Endothelial cell of umbilical vein (primary cell): Measurements from ENCODE around the gene HPGDS. TPM values are rescaled to one million over a fixed set of nuclear protein-coding genes. Genes with fewer than 3 reads are reported as not detected.

Experiments used
- BruUV-seq: library from RNA; stranded (reverse); fragments of 400-500 nt; replicated peaks from 2 replicates; lab custom pipeline; 2021; lab: Mats Ljungman, UMichigan
- CTCF ChIA-PET: fragments of 300-600, 350-600 bp; sonication (Branson Sonifier 250); formaldehyde crosslinking; loops from one replicate; lab custom pipeline; 2021; ENCODE audit warnings: antibody characterized with exemption, inconsistent platforms; lab: Charles Lee
- POLR2A ChIA-PET: fragments of 300-600, 350-600 bp; sonication (Branson Sonifier 250); formaldehyde crosslinking; loops from one replicate; lab custom pipeline; 2021; ENCODE audit warnings: antibody characterized with exemption, inconsistent platforms; lab: Charles Lee
- DNase-seq: peaks from one replicate; pipeline ENCODE4 v3.0.0-alpha.2; 2011; ENCODE audit warnings: low read depth, low spot score
- FAIRE-seq: peaks from 2 replicates; lab custom pipeline; 2011; peaks lifted over from hg19 to GRCh38; lab: Jason Lieb, UNC
- H2AFZ ChIP-seq: 2 replicates; pipeline ENCODE4 v1.6.0; 2012; ENCODE audit warnings: low read depth, low read length, control low read depth, inconsistent platforms
- H3K27ac ChIP-seq: 2 replicates; pipeline ENCODE4 v1.5.1; 2011; ENCODE audit warnings: low read depth, mild to moderate bottlenecking, control low read depth, low read length, moderate library complexity; ENCODE audit not compliant: insufficient read depth
- H3K27me3 ChIP-seq, 2 experiments: 2 replicates each; pipeline versions ENCODE4 v1.6.0 to v1.6.1; 2011; ENCODE audit warnings: low read length in 2 of 2, mixed read lengths in 1 of 2; ENCODE audit not compliant: control insufficient read depth in 2 of 2, insufficient read depth in 2 of 2
- H3K36me3 ChIP-seq, 2 experiments: 2 replicates in 1 of 2; 3 replicates in 1 of 2; pipeline ENCODE4 v1.5.1; 2011; ENCODE audit warnings: low read length in 2 of 2, mild to moderate bottlenecking in 1 of 2, moderate library complexity in 1 of 2; ENCODE audit not compliant: control insufficient read depth in 2 of 2, insufficient read depth in 2 of 2; ENCODE audit errors: extremely low read depth in 1 of 2
- H3K4me1 ChIP-seq: 3 replicates; pipeline ENCODE4 v1.5.1; 2011; ENCODE audit warnings: mild to moderate bottlenecking, low read length; ENCODE audit not compliant: control insufficient read depth, insufficient read depth; ENCODE audit errors: extremely low read depth
- H3K4me2 ChIP-seq: 2 replicates; pipeline ENCODE4 v1.6.1; 2011; ENCODE audit warnings: low read length, control low read depth, mixed read lengths; ENCODE audit not compliant: insufficient read depth
- H3K4me3 ChIP-seq, 3 experiments: fragments of 200-600 bp in 1 of 3; sonication (generic), shearing (Covaris generic) in 1 of 3; replicated peaks in 1 of 3; 2 replicates each; pipeline ENCODE4 v1.5.1; 2011 to 2016; ENCODE audit warnings: control low read depth in 3 of 3, low read length in 3 of 3, mild to moderate bottlenecking in 2 of 3, inconsistent platforms in 1 of 3, low read depth in 1 of 3, moderate library complexity in 1 of 3; ENCODE audit not compliant: insufficient read depth in 1 of 3
- H3K79me2 ChIP-seq: 2 replicates; pipeline ENCODE4 v1.6.0; 2012; ENCODE audit warnings: low read length, inconsistent platforms; ENCODE audit not compliant: control insufficient read depth, insufficient read depth
- H3K9ac ChIP-seq: replicated peaks from 2 replicates; pipeline ENCODE3; 2011; ENCODE audit warnings: low read length, control low read depth; ENCODE audit not compliant: insufficient read depth; ENCODE audit errors: extremely low read depth
- H3K9me1 ChIP-seq: replicated peaks from 3 replicates; pipeline ENCODE4 v1.6.0; 2011; ENCODE audit warnings: mild to moderate bottlenecking, low read length; ENCODE audit not compliant: control insufficient read depth, insufficient read depth; ENCODE audit errors: extremely low read depth
- H3K9me3 ChIP-seq: replicated peaks from 2 replicates; pipeline ENCODE4 v1.5.1; 2012; ENCODE audit warnings: low read length, inconsistent platforms; ENCODE audit not compliant: control insufficient read depth, insufficient read depth
- H4K20me1 ChIP-seq: replicated peaks from 2 replicates; pipeline ENCODE3; 2011; ENCODE audit warnings: mild to moderate bottlenecking, low read length; ENCODE audit not compliant: control insufficient read depth, insufficient read depth; ENCODE audit errors: extremely low read depth
- CTCF ChIP-seq, 2 donors: IDR thresholded peaks; 1 replicate in 1 of 2; 2 replicates in 1 of 2; pipeline ENCODE4 v1.5.1; 2011; ENCODE audit warnings: low read length in 2 of 2, mild to moderate bottlenecking in 2 of 2, moderate library complexity in 2 of 2, control low read depth in 1 of 2, inconsistent platforms in 1 of 2, low read depth in 1 of 2; ENCODE audit not compliant: insufficient read depth in 1 of 2; ENCODE audit errors: extremely low read depth in 1 of 2
- EZH2 ChIP-seq: IDR thresholded peaks from 2 replicates; pipeline ENCODE4 v1.6.1; 2012; ENCODE audit warnings: borderline replicate concordance, low read depth, mild to moderate bottlenecking, moderate library complexity, low read length, inconsistent platforms; ENCODE audit not compliant: severe bottlenecking
- FOS ChIP-seq: IDR thresholded peaks from 2 replicates; pipeline ENCODE4 v1.6.1; 2011; ENCODE audit warnings: mild to moderate bottlenecking, low read length, moderate library complexity, borderline replicate concordance; ENCODE audit not compliant: insufficient read depth
- GATA2 ChIP-seq: IDR thresholded peaks from 2 replicates; pipeline ENCODE4 v1.7.0; 2011; ENCODE audit warnings: low read depth, mild to moderate bottlenecking, moderate library complexity, mixed read lengths, low read length; ENCODE audit not compliant: insufficient read length, insufficient read depth
- MAX ChIP-seq: IDR thresholded peaks from 2 replicates; pipeline ENCODE4 v1.6.1; 2011; ENCODE audit not compliant: insufficient read depth, insufficient read length
- POLR2A ChIP-seq: IDR thresholded peaks from 2 replicates; pipeline ENCODE4 v1.6.1; 2012; ENCODE audit warnings: low read depth, mild to moderate bottlenecking, control low read depth, low read length
- POLR2AphosphoS5 ChIP-seq: IDR thresholded peaks from 2 replicates; pipeline ENCODE4 v1.6.1; 2012; ENCODE audit warnings: low read depth, mild to moderate bottlenecking, control low read depth, low read length, moderate library complexity; ENCODE audit not compliant: insufficient read depth
- dilution Hi-C: fragments of 300-500 bp; cut with MboI; formaldehyde crosslinking; loops from one replicate; pipeline ENCODE4 v1.15.0; 2019; ENCODE audit warnings: low sequenced_read_pairs; ENCODE audit not compliant: extremely low pct_ligation_motif_present
- intact Hi-C: fragments of 100-400 bp; cut with micrococcal nuclease; formaldehyde crosslinking; loops from one replicate; pipeline ENCODE4 v1.10.0; 2022
- polyA plus RNA-seq, 4 experiments: library from polyadenylated mRNA; depleted of rRNA in 3 of 4; stranded (reverse) in 3 of 4; unstranded in 1 of 4; fragments of >200 nt; gene quantifications; 2 replicates each; pipeline versions ENCODE4 v1.2.1 to v1.2.3, GENCODE V29; 2011 to 2012; ENCODE audit warnings: missing spikeins in 1 of 4
- total RNA-seq: library from RNA; stranded (reverse); gene quantifications from 2 replicates; pipeline ENCODE4 v1.2.3, GENCODE V29; 2021

The HPGDS gene
- total and polyA plus RNA-seq, 2 donors (not counting 3 experiments of a cell fraction or from before 2014, with no cell fraction given): not detected

GRCh38 chr4:94369046-94369445, 26.4 kb upstream of the HPGDS start:
- Histone ChIP-seq H3K79me2 (no peaks in the 10 kb centered on the region), H3K4me3 (no peak overlapping the region), H3K27ac (no peak overlapping the region), H3K36me3 (no peaks in the 10 kb centered on the region), H3K4me2 (no peak overlapping the region), H4K20me1 (no peaks in the 10 kb centered on the region), H3K9ac (no peak overlapping the region), H3K4me1 (peaks cover 19% of the 10 kb centered on the region), H3K9me3 (no peaks in the 10 kb centered on the region), H3K27me3 (no peaks in the 10 kb centered on the region), H3K9me1 (no peaks in the 10 kb centered on the region), H2AFZ (no peak overlapping the region)
- POLR2A ChIA-PET: no interaction called here
- no peak for DNase-seq
- CTCF ChIA-PET: no interaction called here
- dilution Hi-C loops (no loop called here), intact Hi-C loops (no loop called here)
- no peak for FAIRE-seq
- no TSS peak for BruUV-seq
- no peak for TF ChIP-seq EZH2
- no peak for TF ChIP-seq POLR2AphosphoS5
- no peak for TF ChIP-seq CTCF (IDR thresholded peaks at IDR 0.05; ENCODE audit: extremely low read depth in 1 of 2, insufficient read depth in 1 of 2, low read depth in 1 of 2, low read length in 2 of 2)
- TF ChIP-seq POLR2A: no peak
- TF ChIP-seq MAX: no peak
- TF ChIP-seq GATA2: no peak

GRCh38 chr4:94368459-94368858, 25.8 kb upstream of the HPGDS start:
- CTCF ChIA-PET: interaction anchor here (0.8 kb wide), 1 partner anchor 35 kb away, joined by 3 read pairs; no protein-coding TSS in a partner anchor

More at GRCh38 chr4:94368459-94368858, 25.8 kb upstream of the HPGDS start:
- POLR2A ChIA-PET: no interaction called here
- no peaks in the 10 kb centered on the region for H3K9me3 ChIP-seq
- H3K27me3 ChIP-seq: no peaks in the 10 kb centered on the region
- BruUV-seq: no TSS peak
- no peak overlapping the region for H2AFZ ChIP-seq
- DNase-seq: no peak
- intact Hi-C loops: no loop called here
- H3K4me2 ChIP-seq: no peak overlapping the region
- no peaks in the 10 kb centered on the region for H3K79me2 ChIP-seq
- no peaks in the 10 kb centered on the region for H4K20me1 ChIP-seq
- H3K9ac ChIP-seq: no peak overlapping the region
- no peak overlapping the region for H3K4me3 ChIP-seq
- peaks cover 25% of the 10 kb centered on the region for H3K4me1 ChIP-seq
- H3K36me3 ChIP-seq: no peaks in the 10 kb centered on the region
- no peaks in the 10 kb centered on the region for H3K9me1 ChIP-seq
- TF ChIP-seq CTCF (IDR thresholded peaks at IDR 0.05; ENCODE audit: extremely low read depth in 1 of 2, insufficient read depth in 1 of 2, low read depth in 1 of 2, low read length in 2 of 2) (no peak), POLR2A (no peak), POLR2AphosphoS5 (no peak), FOS (no peak)
- dilution Hi-C loops: no loop called here
- H3K27ac ChIP-seq: no peak overlapping the region
- no peak for FAIRE-seq
